GM21367 (cell line): ENCODE data around the gene COL1A2.

Experiments
- ATAC-seq: cut with Tn5 transposase; IDR thresholded peaks from one replicate; pipeline ENCODE4 v1.9.1; 2021; ENCODE audit not compliant: unreplicated experiment

The COL1A2 gene

DNA sequence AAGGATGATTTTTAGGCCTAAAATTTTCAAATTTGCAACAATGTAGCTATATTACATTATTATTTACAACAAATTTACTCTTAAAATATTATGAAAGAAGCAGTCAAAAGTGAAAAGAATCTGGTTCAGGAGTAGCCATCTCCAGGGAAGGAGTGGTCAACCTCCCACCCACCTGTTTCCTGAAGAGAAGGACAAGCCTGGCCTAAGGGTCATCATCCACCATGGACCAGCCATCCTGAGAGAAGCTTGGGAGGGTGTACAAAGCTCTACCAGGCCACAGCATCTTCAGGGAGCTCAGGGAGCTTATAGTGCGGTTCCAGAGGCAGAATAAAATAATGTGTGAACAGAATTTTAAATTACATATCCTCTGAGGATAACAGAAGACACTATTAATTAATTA, 38.1 kb downstream of the COL1A2 start:
- no peak for ATAC-seq

DNA sequence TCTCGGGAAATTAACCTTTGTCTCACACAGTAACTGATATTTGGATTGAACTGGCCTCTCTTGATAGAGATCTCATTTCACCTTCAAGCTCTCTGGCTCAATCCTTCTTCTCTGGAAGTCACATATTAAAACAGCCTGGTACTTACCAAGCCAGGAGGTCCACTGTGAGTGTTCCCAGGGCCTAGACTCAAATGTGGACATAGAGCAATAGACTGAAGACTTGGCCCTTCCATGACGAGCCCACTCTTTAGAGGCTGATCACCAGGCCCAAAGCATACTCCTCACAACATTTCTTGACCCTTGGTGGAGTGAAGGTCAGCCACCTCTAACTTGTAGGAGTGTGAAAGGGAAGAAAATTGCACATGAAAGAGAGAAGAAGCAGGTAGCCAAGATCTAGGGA, 38.5 kb downstream of the COL1A2 start:
- no peak for ATAC-seq

DNA sequence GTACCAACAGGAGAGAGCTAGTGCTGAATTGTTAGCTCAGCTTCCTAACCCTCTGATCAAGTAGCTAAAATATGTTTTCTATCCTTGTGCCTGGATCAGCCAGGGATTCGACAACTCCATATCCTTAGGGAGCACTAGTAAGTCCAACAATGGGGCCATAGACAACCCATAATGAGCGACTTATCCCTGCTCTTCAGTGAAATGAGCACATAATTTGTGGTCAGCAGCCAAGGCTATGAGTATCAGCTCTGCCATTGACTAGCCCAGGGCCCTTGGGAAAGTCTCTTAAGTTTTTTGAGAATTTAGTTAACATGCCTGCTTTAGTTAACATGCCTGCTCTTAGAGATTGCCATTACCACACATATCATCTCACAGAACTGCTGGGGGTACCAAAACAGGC, 39.3 kb downstream of the COL1A2 start:
- no peak for ATAC-seq

DNA sequence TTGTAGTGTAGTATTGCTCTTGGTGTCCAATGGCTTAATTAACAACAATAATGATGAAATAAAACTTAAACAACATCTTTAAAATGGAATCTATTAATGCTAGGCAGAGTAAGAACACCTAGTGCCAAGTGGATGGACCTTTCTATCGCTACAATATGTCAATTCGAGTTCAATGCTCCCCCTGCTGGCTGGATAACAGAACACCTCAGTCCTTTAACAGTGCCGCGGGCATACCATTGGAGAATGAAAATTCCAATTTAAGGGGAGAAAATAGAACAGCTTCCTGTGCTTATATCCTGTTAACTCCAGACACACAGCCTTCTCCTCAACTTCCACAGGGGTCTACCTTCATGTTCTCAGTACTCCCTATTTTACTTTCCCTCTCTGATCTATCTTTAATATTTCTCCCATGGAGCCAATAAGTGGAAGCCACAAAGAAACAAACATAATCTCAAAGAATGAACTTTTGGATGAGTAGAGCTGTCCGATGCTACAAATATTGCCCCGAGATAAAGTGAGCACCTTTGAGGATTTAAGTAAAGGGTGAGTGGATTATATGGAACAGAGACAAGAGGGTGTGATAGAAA, 41.4 kb downstream of the COL1A2 start:
- peak; percentile 97 for ATAC-seq

DNA sequence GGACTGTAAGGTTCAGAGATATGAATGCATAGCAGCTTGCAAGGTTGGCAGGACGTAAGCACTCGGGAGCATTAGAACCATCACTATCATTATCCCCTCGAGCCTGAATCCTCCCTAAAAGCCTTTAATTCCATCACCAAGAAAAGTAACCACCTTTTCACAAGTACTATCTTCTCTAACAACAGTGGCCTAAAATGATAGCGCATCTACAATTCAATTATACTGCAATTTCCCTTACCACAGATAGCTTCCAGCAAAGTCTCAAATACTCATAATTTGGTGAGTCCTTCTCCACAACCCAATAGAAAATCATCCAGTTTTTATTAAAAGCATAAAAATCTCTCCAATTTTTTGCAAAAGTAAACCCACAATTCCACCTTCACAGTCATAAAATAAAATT, 42.0 kb downstream of the COL1A2 start:
- no peak for ATAC-seq

DNA sequence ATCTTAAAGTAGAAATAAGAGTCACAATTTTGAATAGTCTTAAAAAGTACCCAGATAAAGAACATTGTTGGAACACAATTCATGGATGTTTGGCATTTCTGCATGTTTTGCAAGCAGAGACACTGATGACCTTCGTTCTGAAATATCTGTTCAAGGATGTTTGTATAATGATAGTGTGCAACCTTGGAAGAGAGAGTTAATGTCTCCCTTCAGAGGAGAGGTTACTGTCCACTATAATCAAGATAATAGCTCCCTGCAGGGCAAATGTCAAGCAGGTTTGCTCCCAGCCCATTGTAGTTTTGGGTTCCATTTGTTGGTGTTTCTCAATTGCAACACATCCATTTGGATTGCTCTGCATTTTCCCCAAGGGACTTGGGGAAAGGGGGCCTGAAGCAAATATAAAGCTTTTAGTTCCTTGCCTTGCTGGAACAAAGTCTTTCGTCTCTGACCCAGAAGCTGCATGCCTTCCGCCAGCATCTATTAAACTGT, 45.2 kb downstream of the COL1A2 start:
- ATAC-seq = no peak

DNA sequence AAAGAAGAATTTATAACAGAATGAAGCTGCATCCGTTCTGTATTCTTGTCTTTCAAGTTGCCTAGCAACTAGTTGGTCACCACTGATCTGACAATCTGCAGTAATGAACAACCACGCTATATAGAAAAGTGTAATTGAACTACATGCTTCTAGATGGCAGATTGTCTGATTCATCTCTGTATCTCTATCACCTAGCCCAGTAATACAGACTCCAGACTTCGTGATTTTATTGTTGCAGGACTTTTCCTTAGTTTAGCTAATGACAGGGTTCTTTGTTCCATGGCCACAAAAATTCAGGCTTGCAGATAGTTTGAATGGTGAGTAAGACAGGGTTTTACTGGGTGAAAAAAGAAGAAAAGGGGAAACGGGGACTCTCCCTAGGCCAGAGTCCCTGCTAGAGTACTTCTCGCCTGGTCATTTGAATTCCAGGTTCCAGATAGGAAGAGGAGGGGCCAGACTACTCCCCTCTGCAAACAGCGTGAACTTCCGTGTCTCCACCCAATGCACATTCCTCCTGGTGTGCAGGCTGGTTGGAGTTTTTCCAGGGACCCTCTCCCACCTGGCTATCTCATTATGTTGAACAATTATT, 45.9 kb downstream of the COL1A2 start:
- no peak for ATAC-seq

DNA sequence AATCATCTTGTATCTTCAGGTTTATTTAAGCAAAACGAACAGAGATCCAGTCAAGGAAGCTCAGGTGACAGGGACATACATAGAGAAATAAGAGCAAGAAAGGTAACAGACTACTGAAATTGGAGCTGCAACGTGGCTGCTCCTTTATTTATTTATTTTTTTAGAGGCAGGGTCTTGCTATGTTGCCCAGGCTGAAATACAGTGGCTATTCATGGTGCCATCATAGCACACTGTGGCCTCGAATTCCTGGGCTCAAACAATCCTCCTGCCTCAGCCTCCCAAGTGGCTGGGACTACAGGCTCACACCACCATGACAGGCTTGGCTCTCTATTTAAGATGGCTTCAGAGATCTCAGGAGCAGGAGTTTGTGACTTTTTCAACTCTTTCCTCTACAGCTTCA, 46.4 kb downstream of the COL1A2 start:
- no peak for ATAC-seq

DNA sequence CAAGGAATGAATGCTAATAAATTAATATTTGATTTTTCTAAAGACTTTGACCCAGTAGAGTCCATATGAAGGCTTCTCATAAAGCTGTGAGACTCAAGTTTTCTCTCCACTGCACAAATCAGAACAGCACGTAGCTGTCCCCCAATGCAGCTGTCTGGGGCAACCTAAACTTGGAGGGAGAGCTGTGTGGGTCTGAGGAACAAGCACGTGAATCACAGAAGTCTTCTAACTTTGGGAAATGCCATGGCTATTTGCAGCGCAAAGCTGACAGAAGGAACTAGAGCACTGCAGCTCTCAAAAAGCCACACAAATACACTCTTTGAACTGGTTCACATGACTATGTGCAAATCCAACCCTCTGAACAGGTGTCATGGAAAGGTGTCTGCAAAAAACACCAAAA, 47.9 kb downstream of the COL1A2 start:
- no peak for ATAC-seq

DNA sequence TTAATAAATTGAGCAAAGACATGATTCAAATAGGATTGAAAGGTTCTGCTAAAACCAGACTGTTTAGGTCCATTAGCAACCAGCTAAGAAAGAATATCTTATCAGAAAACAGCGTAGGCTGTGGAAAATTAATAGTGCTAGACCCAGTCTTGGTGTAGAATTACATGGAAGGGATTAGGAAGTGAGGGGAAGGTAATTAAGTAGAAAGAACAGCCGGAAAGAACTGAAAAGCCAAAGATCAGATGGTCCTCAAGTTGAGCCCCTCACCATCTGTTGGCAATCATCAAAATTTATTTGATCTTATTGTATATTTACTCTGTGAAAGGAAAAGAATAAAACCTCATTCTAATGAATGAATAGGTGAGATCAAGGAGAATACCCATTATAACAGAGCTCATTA, 50.1 kb downstream of the COL1A2 start:
- no peak for ATAC-seq

DNA sequence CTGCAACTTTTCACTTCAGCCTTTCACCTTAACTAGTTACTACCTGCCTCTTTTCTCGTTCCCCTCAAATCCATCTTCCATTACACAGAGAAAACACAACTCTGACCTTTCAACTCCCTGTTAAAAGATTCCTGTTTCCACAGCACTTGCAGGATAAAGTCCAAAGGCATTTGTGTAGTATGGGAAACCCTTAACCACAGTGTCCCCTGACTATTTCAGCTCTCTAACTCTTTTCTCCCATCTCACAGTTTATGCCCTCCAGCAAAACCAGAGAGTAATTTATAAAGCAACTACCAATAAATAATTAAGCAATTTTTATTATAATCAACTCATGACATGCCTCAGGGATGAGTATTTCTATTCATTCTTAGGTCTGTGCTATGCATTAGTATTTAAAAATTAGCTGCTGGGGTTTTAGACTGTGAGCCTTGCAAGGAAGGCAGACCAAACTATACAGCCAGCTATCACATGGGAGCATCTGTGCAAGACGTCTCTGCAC, 51.0 kb downstream of the COL1A2 start:
- ATAC-seq = no peak

DNA sequence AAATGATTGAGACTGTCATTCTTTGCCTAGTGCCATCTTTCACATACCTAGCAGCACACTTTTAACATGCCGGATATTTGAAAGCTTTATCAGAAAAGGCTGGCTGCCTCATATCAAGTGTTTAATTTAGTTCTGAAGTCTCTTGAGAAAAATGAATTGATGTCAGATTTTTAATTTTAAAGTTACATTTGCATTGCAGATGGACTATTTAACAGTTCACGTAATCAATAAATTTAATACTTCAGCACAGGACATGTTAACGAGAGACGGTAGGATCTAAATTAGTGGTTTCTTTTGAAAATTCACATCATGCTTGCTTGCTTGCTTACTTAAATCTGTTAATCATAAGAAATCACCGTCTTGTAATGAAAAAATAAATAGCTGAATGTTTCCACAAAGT, 51.6 kb downstream of the COL1A2 start:
- ATAC-seq = no peak

DNA sequence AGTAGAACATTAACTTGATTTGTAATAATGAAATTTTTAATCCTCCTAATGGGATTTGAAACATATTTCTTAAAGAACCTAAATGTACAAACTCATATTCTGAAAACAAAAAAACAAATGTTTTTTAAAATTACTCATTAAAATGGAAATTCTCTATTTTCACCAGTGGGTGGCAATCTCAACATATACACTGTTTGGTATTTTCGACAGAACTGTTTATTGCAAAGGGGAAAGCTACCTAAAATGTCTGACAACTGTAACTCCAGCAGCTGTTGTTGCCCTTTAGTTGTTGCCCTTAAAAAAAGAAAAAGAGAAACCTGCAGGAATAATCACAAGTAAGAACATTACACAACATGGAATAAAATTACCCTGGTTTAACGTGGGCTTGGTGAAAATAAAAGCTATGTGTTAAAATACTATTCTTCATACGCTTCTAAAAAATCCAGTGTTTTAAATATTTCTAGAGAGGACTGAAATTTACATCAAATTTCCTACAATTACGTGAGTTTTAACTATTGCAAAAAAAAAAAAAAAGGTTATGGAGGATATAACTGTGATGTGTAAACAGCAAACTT, 54.5 kb downstream of the COL1A2 start:
- ATAC-seq = peak; percentile 78

DNA sequence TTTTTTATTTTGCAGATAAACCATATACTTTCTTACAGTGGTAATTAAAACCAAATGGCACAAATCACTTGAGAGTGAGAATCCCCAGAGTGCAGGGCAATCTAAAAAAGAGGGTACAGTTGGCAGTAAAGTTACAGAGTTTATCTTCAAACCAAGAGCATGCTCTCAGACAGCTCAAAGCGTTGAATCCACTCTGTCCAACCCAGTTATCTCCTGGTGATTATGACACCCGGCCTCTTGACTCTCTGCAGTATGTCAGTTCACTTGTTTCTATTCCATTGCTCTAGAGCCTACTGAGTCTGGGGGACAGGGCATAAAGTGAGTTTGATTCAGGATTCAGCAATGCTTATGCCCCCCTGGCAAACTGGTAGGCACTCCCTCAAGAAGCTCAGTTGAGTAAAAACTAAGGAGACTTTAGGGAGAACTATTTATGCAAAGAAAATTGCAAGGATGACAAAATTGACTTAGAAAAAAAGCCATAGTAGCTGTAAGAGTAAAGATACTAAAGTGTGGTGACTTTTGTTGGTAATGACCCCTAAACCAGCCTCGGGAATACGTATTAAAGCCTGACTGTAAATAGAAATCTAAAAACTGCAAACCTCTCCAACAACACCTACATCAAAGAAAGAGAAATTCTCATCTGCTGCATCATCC, 55.5 kb downstream of the COL1A2 start:
- no peak for ATAC-seq

DNA sequence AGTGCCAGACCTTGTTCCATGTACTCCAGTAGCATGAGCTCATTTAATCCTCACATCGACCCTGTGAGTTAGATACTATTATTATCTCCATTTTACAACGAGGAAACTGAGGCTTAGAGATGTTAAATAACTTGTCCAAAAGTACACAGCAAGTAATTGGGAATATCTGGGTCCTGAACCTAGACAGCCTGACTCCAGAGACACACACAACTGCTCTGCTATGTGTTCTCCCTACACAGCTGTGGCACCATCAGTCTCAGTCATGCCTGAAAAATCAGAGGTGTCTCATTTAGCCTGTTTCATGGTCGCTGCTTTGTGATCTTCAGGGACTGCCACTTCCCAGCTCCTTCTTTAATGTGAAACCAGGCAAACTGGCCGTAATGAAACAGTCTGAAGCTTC, 56.5 kb downstream of the COL1A2 start:
- no peak for ATAC-seq

DNA sequence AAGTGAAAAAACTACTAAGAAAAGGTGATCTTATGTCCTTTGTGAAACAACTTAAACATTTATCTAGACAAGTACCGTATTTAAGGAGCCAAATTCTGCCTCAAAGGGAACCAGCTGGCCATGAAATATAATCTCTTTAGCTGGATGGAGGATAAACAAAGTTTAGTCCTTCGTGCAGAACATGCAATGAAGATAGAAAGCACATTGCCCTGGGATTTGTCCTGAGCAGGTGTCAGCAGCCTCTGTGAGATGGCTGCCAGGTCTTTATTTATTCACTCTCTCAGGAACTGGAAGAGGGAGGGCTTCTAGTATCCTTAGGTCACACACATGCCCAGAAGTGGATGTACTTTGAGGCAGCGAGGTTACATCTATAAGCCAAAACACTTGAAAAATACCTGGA, 57.5 kb downstream of the COL1A2 start:
- ATAC-seq = no peak

DNA sequence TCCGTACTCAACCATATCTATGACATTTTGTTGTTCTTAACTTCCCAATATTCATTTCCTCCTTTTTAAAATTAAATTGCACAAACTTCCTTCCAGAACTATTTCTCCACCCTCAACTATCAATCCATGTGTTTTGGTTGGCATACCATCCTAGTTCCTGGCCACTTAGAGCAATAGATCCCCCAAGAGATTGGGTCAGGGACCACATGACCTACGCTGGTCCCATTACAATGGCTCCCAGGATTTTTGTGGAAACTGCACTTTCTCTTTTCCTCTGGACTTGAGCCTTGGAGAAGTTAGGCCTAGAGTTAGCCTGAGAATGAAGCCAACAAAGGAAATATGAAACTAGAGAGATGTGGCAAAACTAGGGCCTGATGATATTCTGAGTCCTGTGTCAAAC, 59.2 kb downstream of the COL1A2 start:
- no peak for ATAC-seq

DNA sequence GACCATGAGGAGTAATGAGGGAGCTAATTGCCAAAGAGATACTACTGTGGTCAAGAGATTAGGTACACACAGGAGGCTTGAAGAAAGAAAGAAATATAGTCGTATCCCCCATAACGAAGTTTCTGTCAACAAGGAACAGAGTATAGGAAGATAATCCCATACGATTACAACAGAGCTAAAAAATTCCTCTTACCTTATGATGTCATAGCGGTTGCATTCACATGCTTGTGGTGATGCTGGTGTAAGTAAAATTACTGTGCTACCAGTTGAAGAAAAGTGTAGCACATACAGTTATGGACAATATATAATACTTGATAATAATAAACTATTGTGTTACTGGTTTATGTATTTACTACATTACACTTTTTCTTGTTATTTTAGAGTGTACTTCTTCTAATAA, 63.3 kb downstream of the COL1A2 start:
- ATAC-seq = no peak

DNA sequence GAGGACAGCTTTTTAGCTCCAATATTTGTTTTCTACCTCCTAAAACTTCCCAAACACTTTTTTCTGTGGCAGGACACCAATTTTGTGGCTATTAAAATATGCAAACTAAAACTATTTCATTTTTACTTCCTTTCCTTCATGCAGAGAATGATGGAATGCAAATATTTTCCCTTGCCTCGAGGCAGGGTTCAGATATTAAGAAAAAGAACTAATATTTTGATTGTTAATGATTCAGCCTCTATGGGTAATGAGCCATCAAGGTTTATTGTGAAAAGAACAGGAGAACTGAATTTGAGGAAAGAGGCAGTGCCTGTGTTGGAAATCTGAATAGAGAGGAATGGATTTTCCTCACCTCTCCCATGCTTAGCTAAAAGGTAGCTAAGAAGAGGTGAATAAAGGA, 71.8 kb downstream of the COL1A2 start:
- ATAC-seq = no peak

DNA sequence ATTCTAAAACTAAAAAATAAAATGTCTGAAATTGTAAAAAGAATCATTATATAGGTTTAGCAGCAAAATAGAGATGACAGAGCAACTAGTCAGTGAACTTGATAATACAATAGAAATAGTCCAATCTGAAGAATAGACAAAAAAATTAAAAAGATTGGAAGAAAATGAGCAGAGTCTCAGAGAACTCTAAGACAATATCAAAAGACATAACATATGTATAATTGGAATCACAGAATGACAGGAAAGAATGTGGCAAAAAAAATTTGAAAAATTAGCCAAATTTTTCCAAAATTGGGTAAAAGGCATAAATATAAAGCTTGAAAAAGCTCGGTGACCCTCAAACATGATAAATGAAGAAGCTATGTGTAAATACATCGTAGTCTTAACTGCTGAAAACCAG, 76.9 kb downstream of the COL1A2 start:
- no peak for ATAC-seq

DNA sequence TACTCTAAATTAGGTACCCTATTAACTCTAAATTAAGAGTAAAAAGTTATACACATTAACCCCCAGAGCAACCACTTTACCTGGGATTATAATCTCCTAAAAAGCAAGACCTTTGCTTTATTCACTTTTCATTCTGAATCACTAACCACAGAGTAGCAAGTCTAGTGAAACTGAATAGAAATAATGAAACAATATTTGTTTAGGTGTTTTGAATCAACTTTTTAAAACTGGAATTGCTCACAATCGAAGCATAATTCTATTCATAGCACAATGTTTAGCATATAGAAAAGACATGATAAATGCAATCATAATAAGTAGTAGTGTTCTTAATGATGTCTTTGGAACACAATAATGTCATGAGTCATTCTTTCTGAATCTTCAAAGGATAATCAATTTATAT, 77.9 kb downstream of the COL1A2 start:
- no peak for ATAC-seq

DNA sequence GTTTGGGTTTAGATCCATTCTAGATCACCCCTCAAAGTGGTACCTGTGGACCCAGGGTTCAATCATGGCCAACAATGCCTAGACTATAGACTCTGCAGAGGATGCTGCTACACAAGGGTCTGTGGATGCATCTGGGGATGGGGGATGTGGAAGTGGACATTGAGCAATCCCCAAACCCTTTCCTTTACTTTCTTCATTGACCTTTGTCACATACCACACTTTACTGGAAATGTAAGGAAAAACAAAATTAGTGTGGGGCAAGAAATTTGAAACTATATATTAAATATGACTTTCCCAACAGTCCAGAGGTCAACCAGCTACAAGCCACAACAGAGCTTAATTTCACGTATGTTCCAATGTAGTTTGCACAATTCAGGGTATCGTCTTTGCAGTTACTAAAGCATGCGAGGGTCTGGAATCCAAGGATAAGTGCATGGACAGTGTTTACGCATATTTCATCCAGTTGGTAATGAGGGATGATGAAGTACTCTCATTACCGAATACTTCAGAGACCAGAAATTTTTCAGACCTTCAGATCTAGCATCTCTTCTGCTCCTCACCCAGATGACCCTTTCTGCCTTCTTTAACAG, 81.7 kb downstream of the COL1A2 start:
- no peak for ATAC-seq
